ENCODE data around the gene TFEB. TPM values are rescaled to one million over a fixed set of nuclear protein-coding genes. Genes with fewer than 3 reads are reported as not detected.

TFEB gene
- total and polyA plus RNA-seq, 10 of the 15 experiments (the other 5 are each of a cell fraction or from before 2014, with no cell fraction given): 0.84 to 108 (median 60.8) TPM

DNA sequence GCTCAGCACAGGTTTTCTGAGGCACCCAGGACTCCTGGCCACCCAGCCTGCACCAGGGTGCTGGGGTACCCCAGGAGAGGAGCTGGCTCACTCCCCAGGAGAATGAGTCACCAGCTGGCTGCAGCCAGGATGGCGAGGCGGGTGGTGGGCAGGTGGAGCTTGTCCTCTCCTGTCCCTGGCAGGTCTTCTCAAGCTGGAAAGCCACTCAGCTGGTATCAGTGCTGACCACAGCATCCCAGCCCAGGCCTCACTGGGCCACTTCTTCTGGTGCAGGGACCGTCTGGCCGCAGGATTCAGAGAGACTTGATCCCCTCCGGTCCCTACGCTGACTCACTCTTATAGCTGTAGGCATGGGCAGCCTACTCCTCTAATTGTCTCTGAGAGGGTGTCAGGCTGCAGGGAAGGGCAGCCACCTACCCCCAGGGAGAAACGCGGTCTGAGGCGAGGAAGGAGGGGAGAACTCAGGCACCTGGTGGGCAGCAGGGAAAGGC is 22.2 kb downstream of the TFEB start:
- H3K4me3 ChIP-seq: no peak overlapping the region
- no peaks in the 10 kb centered on the region for H3K27me3 ChIP-seq (replicated peaks in 1 of 2; ENCODE audit: control insufficient read depth in 2 of 2, insufficient read depth in 2 of 2, low read length in 1 of 2)
- peaks cover 63% of the 10 kb centered on the region for H3K4me1 ChIP-seq (ENCODE audit: control insufficient read depth, insufficient read depth, low read length)
- FAIRE-seq (no peak), ATAC-seq (no peak), DNase-seq (ENCODE audit: low read depth, low spot score) (no peak)
- RAD21 ChIA-PET (ENCODE audit: unreplicated experiment): interaction anchor here (3.8 to 14.4 kb wide), 3 partner anchors 7 to 18 kb away, joined by 17 to 300 read pairs (median 185); no protein-coding TSS in a partner anchor
- CTCF ChIA-PET: interaction anchor here (0.9 to 5.7 kb wide), 6 partner anchors 8 to 73 kb away, joined by 4 to 42 read pairs (median 7); partner anchors contain the start of gene TFEB
- WGBS (ENCODE audit: insufficient coverage, insufficient replicate concordance, low lambda C conversion rate, missing lambda C conversion rate): 8% methylated on average over 9 of the region's 9 CpGs
- SMC1A ChIA-PET (ENCODE audit: uncharacterized antibody, unreplicated experiment): interaction anchor here (1.2 to 7.7 kb wide), 7 partner anchors 7 to 29 kb away, joined by 3 to 151 read pairs (median 6); no protein-coding TSS in a partner anchor
- H2AFZ ChIP-seq (ENCODE audit: control insufficient read depth, low read depth, low read length): no peak overlapping the region
- POLR2A ChIA-PET: interaction anchor here (1.9 to 13.0 kb wide), 3 partner anchors 8 to 18 kb away, joined by 13 to 293 read pairs (median 24); partner anchors contain the start of gene TFEB
- H4K20me1 ChIP-seq (ENCODE audit: control insufficient read depth, insufficient read depth): no peaks in the 10 kb centered on the region
- H3K9me3 ChIP-seq (replicated peaks; ENCODE audit: control insufficient read depth, insufficient read depth, low read length): no peaks in the 10 kb centered on the region
- peak overlapping the region; percentile 76 for H3K4me2 ChIP-seq (ENCODE audit: control insufficient read depth, insufficient read depth)
- peak overlapping the region; percentile 49 for H3K9ac ChIP-seq (ENCODE audit: control insufficient read depth, insufficient read depth, low read length)
- H3K36me3 ChIP-seq (ENCODE audit: control insufficient read depth in 2 of 2, insufficient read depth in 2 of 2, low read length in 1 of 2): peaks cover 10 to 19% of the 10 kb centered on the region in 2 experiments
- in situ Hi-C loops (cut with MboI): no loop called here
- H3K27ac ChIP-seq (ENCODE audit: control insufficient read depth, insufficient read depth): peak overlapping the region; percentile 84
- intact Hi-C loops (cut with micrococcal nuclease; ENCODE audit: unreplicated experiment): no loop called here
- BruUV-seq (replicated peaks): no TSS peak
- peaks cover 88% of the 10 kb centered on the region for H3K79me2 ChIP-seq (ENCODE audit: control insufficient read depth, insufficient read depth, low read length)
- TF ChIP-seq RELA (IDR thresholded peaks at IDR 0.05; ENCODE audit: borderline replicate concordance, partially characterized antibody) (no peak), EP300 (IDR thresholded peaks at IDR 0.05; ENCODE audit: borderline replicate concordance in 1 of 2, control insufficient read depth in 1 of 2, low read depth in 2 of 2, low read length in 2 of 2) (no peak), GABPA (IDR thresholded peaks at IDR 0.05; ENCODE audit: low read depth) (no peak), TCF3 (IDR thresholded peaks at IDR 0.05; ENCODE audit: borderline replicate concordance, insufficient read depth, low read depth, low read length) (no peak), SRF (IDR thresholded peaks at IDR 0.05; ENCODE audit: low read depth in 2 of 2, low read length in 2 of 2) (no peak), PAX8 (IDR thresholded peaks at IDR 0.05) (no peak), ASH2L (IDR thresholded peaks at IDR 0.05; ENCODE audit: borderline replicate concordance, low read depth) (no peak), RB1 (IDR thresholded peaks at IDR 0.05; ENCODE audit: borderline replicate concordance) (no peak), YBX1 (IDR thresholded peaks at IDR 0.05) (no peak), ZSCAN29 (IDR thresholded peaks at IDR 0.05) (no peak), BRCA1 (IDR thresholded peaks at IDR 0.05; ENCODE audit: low read depth, low read length) (no peak), TCF7 (IDR thresholded peaks at IDR 0.05; ENCODE audit: borderline replicate concordance) (no peak)
- TF ChIP-seq, protein P1, sequence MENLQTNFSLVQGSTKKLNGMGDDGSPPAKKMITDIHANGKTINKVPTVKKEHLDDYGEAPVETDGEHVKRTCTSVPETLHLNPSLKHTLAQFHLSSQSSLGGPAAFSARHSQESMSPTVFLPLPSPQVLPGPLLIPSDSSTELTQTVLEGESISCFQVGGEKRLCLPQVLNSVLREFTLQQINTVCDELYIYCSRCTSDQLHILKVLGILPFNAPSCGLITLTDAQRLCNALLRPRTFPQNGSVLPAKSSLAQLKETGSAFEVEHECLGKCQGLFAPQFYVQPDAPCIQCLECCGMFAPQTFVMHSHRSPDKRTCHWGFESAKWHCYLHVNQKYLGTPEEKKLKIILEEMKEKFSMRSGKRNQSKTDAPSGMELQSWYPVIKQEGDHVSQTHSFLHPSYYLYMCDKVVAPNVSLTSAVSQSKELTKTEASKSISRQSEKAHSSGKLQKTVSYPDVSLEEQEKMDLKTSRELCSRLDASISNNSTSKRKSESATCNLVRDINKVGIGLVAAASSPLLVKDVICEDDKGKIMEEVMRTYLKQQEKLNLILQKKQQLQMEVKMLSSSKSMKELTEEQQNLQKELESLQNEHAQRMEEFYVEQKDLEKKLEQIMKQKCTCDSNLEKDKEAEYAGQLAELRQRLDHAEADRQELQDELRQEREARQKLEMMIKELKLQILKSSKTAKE (IDR thresholded peaks at IDR 0.05; ENCODE audit: low read depth, poor library complexity, severe bottlenecking): no peak
- TF ChIP-seq, protein P2, sequence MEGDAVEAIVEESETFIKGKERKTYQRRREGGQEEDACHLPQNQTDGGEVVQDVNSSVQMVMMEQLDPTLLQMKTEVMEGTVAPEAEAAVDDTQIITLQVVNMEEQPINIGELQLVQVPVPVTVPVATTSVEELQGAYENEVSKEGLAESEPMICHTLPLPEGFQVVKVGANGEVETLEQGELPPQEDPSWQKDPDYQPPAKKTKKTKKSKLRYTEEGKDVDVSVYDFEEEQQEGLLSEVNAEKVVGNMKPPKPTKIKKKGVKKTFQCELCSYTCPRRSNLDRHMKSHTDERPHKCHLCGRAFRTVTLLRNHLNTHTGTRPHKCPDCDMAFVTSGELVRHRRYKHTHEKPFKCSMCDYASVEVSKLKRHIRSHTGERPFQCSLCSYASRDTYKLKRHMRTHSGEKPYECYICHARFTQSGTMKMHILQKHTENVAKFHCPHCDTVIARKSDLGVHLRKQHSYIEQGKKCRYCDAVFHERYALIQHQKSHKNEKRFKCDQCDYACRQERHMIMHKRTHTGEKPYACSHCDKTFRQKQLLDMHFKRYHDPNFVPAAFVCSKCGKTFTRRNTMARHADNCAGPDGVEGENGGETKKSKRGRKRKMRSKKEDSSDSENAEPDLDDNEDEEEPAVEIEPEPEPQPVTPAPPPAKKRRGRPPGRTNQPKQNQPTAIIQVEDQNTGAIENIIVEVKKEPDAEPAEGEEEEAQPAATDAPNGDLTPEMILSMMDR (IDR thresholded peaks at IDR 0.05 in 2 of 3, conservative IDR thresholded peaks at IDR 0.05 in 1 of 3; ENCODE audit: control insufficient read depth in 2 of 3, extremely low read depth in 1 of 3, insufficient read depth in 1 of 3, low read depth in 3 of 3, low read length in 3 of 3): no peak
- TF ChIP-seq, protein P3, sequence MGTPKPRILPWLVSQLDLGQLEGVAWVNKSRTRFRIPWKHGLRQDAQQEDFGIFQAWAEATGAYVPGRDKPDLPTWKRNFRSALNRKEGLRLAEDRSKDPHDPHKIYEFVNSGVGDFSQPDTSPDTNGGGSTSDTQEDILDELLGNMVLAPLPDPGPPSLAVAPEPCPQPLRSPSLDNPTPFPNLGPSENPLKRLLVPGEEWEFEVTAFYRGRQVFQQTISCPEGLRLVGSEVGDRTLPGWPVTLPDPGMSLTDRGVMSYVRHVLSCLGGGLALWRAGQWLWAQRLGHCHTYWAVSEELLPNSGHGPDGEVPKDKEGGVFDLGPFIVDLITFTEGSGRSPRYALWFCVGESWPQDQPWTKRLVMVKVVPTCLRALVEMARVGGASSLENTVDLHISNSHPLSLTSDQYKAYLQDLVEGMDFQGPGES (IDR thresholded peaks at IDR 0.05): no peak
- TF ChIP-seq, protein P4, sequence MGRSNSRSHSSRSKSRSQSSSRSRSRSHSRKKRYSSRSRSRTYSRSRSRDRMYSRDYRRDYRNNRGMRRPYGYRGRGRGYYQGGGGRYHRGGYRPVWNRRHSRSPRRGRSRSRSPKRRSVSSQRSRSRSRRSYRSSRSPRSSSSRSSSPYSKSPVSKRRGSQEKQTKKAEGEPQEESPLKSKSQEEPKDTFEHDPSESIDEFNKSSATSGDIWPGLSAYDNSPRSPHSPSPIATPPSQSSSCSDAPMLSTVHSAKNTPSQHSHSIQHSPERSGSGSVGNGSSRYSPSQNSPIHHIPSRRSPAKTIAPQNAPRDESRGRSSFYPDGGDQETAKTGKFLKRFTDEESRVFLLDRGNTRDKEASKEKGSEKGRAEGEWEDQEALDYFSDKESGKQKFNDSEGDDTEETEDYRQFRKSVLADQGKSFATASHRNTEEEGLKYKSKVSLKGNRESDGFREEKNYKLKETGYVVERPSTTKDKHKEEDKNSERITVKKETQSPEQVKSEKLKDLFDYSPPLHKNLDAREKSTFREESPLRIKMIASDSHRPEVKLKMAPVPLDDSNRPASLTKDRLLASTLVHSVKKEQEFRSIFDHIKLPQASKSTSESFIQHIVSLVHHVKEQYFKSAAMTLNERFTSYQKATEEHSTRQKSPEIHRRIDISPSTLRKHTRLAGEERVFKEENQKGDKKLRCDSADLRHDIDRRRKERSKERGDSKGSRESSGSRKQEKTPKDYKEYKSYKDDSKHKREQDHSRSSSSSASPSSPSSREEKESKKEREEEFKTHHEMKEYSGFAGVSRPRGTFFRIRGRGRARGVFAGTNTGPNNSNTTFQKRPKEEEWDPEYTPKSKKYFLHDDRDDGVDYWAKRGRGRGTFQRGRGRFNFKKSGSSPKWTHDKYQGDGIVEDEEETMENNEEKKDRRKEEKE (IDR thresholded peaks at IDR 0.05): no peak

Measured in GM12878 (cell line).